Stomach (tissue), 4 donors: Measurements from ENCODE around the gene GCHFR.

Experiments used
- CTCF ChIP-seq, 7 experiments: fragments of 450-650 bp in 4 of 7; fragments of 200-600 bp in 3 of 7; sonication (generic) in 3 of 7; IDR thresholded peaks; one replicate each; pipeline ENCODE4 v1.5.1; 2016 to 2019; ENCODE audit warnings: antibody characterized with exemption in 7 of 7, control low read depth in 2 of 7, mild to moderate bottlenecking in 1 of 7
- EP300 ChIP-seq: sonication (generic); formaldehyde crosslinking; IDR thresholded peaks from one replicate; pipeline ENCODE4 v1.6.1; 2017; ENCODE audit warnings: antibody characterized with exemption
- POLR2AphosphoS5 ChIP-seq, 3 donors: sonication (generic); formaldehyde crosslinking; IDR thresholded peaks; one replicate each; pipeline ENCODE4 v1.6.1; 2016; ENCODE audit warnings: antibody characterized with exemption in 3 of 3

GRCh38 chr15:40790718-40791117, 26.9 kb downstream of the GCHFR start:
- TF ChIP-seq CTCF (IDR thresholded peaks at IDR 0.05) (no peak), EP300 (no peak), POLR2AphosphoS5 (IDR thresholded peaks at IDR 0.05) (no peak)
